Measurements from ENCODE around the gene MXRA8. TPM values are rescaled to one million over a fixed set of nuclear protein-coding genes. Genes with fewer than 3 reads are reported as not detected.
"Not testable (repeated sequence)": the region's sequence is repeated elsewhere in the genome, so short reads cannot be mapped to it uniquely, and the experiment has no call there.

MXRA8 gene
- total RNA-seq, 1 donor from 2014 or later: 20.2 TPM

- peak overlapping the region; percentile 19 for H3K27ac ChIP-seq (replicated peaks)
- intact Hi-C loops (cut with micrococcal nuclease): no loop called here
Measured at GRCh38 chr1:1320666-1321448, 37.5 kb downstream of the MXRA8 start.

DNA sequence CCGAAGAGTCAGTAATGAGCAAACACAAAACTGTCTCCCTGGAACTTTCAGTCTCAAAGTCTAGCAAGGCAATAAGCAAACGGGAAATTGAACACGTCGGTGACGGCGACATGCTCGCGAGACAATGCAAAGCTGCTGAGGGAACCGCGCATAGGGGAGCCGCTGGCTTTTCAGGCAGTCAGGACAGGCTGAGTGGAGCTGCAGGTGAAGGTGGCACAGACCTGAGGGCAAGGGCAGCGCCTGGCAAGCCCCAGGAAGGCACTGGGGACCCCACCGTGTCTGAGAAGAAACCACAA lies 38.8 kb downstream of the MXRA8 start:
- peak overlapping the region; percentile 81 for H3K27ac ChIP-seq (replicated peaks)
- peaks cover 66% of the 10 kb centered on the region for H3K4me1 ChIP-seq
- TF ChIP-seq, protein P1, sequence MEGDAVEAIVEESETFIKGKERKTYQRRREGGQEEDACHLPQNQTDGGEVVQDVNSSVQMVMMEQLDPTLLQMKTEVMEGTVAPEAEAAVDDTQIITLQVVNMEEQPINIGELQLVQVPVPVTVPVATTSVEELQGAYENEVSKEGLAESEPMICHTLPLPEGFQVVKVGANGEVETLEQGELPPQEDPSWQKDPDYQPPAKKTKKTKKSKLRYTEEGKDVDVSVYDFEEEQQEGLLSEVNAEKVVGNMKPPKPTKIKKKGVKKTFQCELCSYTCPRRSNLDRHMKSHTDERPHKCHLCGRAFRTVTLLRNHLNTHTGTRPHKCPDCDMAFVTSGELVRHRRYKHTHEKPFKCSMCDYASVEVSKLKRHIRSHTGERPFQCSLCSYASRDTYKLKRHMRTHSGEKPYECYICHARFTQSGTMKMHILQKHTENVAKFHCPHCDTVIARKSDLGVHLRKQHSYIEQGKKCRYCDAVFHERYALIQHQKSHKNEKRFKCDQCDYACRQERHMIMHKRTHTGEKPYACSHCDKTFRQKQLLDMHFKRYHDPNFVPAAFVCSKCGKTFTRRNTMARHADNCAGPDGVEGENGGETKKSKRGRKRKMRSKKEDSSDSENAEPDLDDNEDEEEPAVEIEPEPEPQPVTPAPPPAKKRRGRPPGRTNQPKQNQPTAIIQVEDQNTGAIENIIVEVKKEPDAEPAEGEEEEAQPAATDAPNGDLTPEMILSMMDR (IDR thresholded peaks at IDR 0.05; ENCODE audit: borderline replicate concordance): no peak
- intact Hi-C loops (cut with micrococcal nuclease): no loop called here
- no peak for DNase-seq
- H3K27me3 ChIP-seq (ENCODE audit: low read depth): no peaks in the 10 kb centered on the region
- peaks cover 59% of the 10 kb centered on the region for H3K36me3 ChIP-seq
- no peaks in the 10 kb centered on the region for H3K9me3 ChIP-seq (replicated peaks)
- H3K4me3 ChIP-seq: no peak overlapping the region

More at GRCh38 chr1:1320666-1321448, 37.5 kb downstream of the MXRA8 start:
- Histone ChIP-seq H3K4me1 (peaks cover 78% of the 10 kb centered on the region), H3K4me3 (no peak overlapping the region), H3K36me3 (peaks cover 51% of the 10 kb centered on the region), H3K27me3 (ENCODE audit: low read depth) (no peaks in the 10 kb centered on the region), H3K9me3 (replicated peaks) (no peaks in the 10 kb centered on the region)
- TF ChIP-seq, protein P1 (IDR thresholded peaks at IDR 0.05; ENCODE audit: borderline replicate concordance): no peak
- no peak for DNase-seq

DNA sequence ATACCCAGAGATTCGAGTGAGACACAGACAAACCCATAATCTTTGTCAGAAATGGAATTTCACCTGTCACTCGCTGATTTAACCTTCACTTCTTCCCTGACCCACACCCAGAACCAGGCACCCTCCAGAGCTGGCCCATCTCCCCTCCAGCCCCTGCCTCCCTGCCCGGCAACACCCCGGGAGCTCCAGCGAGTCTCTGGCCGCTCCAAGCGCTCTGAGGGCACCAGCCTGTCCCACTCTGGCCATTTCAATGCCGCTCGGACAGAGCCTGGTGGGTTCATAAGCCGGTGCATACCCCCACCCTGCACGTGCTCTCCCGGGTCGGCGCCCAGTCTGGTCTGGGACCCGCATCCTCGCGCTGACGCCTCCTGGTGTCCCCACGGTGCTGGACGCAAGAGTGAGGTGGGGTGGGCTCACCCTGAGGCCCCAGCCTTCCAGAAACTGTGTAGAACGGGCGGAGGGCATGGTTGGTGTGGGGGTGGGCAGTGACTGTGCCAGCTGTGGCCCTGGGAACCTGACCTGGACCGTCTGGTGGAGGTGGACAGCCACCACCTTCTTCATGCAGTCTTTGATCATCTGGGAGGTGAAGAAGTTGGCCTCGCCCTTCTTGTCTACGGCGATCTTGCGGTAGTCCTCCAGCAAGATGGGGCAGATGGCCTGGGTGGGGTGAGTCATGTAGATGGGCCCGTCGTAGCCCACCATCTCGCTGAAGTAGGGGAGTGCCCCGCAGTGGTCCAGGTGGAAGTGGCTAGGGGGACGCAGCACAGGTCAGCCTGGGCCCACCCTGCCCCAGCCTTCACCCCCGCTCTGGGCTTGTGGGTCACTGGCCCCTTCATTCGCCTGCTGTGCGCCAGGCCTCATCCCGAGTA lies 39.3 kb downstream of the MXRA8 start:
- Histone ChIP-seq H3K9me3 (replicated peaks) (no peaks in the 10 kb centered on the region), H3K4me3 (no peak overlapping the region), H3K36me3 (peaks cover 65% of the 10 kb centered on the region), H3K4me1 (peaks cover 62% of the 10 kb centered on the region), H3K27me3 (ENCODE audit: low read depth) (no peaks in the 10 kb centered on the region), H3K27ac (replicated peaks) (peak overlapping the region; percentile 81)
- TF ChIP-seq, protein P1 (IDR thresholded peaks at IDR 0.05; ENCODE audit: borderline replicate concordance): no peak
- intact Hi-C loops (cut with micrococcal nuclease): no loop called here
- DNase-seq: no peak

DNA sequence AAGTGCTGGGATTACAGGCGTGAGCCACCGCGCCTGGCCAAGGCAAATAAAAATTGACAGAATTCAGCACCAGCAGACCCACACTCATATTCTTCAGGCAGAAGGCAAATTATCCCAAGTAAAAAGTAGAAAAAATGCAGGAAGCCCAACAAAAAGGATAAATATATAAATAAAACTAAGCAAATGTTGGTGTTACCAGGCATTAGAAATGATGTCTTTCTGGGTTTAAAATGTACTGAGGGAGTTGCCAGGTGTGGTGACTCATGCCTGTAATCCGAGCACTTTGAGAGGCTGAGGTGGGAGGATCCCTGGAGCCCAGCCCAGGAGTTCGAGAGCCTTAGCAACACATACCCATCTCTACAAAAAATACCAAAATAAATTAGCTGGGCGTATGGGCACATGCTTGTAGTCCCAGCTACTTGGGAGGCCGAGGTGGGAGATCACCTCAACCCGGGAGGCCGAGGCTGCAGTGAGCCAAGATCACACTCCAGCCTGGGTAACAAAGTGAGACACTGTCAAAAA lies 40.2 kb downstream of the MXRA8 start:
- TF ChIP-seq, protein P1 (IDR thresholded peaks at IDR 0.05; ENCODE audit: borderline replicate concordance): no peak
- no peaks in the 10 kb centered on the region for H3K27me3 ChIP-seq (ENCODE audit: low read depth)
- peak; percentile 85 for DNase-seq
- H3K27ac ChIP-seq (replicated peaks): peak overlapping the region; percentile 81
- H3K4me1 ChIP-seq: peaks cover 56% of the 10 kb centered on the region
- no peaks in the 10 kb centered on the region for H3K9me3 ChIP-seq (replicated peaks)
- peaks cover 73% of the 10 kb centered on the region for H3K36me3 ChIP-seq
- H3K4me3 ChIP-seq: no peak overlapping the region
- intact Hi-C loops (cut with micrococcal nuclease): no loop called here

- Histone ChIP-seq H3K4me1 (peaks cover 50% of the 10 kb centered on the region), H3K9me3 (replicated peaks) (no peaks in the 10 kb centered on the region), H3K27me3 (ENCODE audit: low read depth) (no peaks in the 10 kb centered on the region)
Measured at GRCh38 chr1:1317420-1317819, 40.9 kb downstream of the MXRA8 start.

GRCh38 chr1:1316199-1316598 lies 42.2 kb downstream of the MXRA8 start:
- Histone ChIP-seq H3K4me1 (peaks cover 39% of the 10 kb centered on the region), H3K36me3 (peaks cover 93% of the 10 kb centered on the region)
- H3K27ac ChIP-seq (replicated peaks); DNase-seq; intact Hi-C loops (cut with micrococcal nuclease); H3K9me3 ChIP-seq (replicated peaks); H3K27me3 ChIP-seq (ENCODE audit: low read depth); H3K4me3 ChIP-seq: not testable (repeated sequence)

More at GRCh38 chr1:1317420-1317819, 40.9 kb downstream of the MXRA8 start:
- H3K27ac ChIP-seq (replicated peaks): peak overlapping the region; percentile 81
- peaks cover 81% of the 10 kb centered on the region for H3K36me3 ChIP-seq
- DNase-seq: no peak
- TF ChIP-seq, protein P1 (IDR thresholded peaks at IDR 0.05; ENCODE audit: borderline replicate concordance): no peak
- intact Hi-C loops (cut with micrococcal nuclease): no loop called here
- H3K4me3 ChIP-seq: no peak overlapping the region
